ENCODE data around the gene BACH2.

The BACH2 gene

GRCh38 chr6:90028995-90029635 lies 267.5 kb downstream of the BACH2 start:
- no peak for DNase-seq (ENCODE audit: low spot score)
- TF ChIP-seq, protein P1, sequence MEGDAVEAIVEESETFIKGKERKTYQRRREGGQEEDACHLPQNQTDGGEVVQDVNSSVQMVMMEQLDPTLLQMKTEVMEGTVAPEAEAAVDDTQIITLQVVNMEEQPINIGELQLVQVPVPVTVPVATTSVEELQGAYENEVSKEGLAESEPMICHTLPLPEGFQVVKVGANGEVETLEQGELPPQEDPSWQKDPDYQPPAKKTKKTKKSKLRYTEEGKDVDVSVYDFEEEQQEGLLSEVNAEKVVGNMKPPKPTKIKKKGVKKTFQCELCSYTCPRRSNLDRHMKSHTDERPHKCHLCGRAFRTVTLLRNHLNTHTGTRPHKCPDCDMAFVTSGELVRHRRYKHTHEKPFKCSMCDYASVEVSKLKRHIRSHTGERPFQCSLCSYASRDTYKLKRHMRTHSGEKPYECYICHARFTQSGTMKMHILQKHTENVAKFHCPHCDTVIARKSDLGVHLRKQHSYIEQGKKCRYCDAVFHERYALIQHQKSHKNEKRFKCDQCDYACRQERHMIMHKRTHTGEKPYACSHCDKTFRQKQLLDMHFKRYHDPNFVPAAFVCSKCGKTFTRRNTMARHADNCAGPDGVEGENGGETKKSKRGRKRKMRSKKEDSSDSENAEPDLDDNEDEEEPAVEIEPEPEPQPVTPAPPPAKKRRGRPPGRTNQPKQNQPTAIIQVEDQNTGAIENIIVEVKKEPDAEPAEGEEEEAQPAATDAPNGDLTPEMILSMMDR (IDR thresholded peaks at IDR 0.05; ENCODE audit: extremely low read depth, insufficient read depth, missing control alignments) = no peak
- in situ Hi-C loops (cut with MboI; ENCODE audit: low pct_unique_long_range_greater_than_20kb, low sequenced_read_pairs, unreplicated experiment) = no loop called here

GRCh38 chr6:90028066-90028778 lies 268.4 kb downstream of the BACH2 start:
- no peak for DNase-seq (ENCODE audit: low spot score)
- in situ Hi-C loops (cut with MboI; ENCODE audit: low pct_unique_long_range_greater_than_20kb, low sequenced_read_pairs, unreplicated experiment) = no loop called here
- TF ChIP-seq, protein P1 (IDR thresholded peaks at IDR 0.05; ENCODE audit: extremely low read depth, insufficient read depth, missing control alignments) = no peak

GRCh38 chr6:90026216-90026615 lies 270.4 kb downstream of the BACH2 start:
- in situ Hi-C loops (cut with MboI; ENCODE audit: low pct_unique_long_range_greater_than_20kb, low sequenced_read_pairs, unreplicated experiment) = no loop called here
- TF ChIP-seq, protein P1 (IDR thresholded peaks at IDR 0.05; ENCODE audit: extremely low read depth, insufficient read depth, missing control alignments) = no peak
- no peak for DNase-seq (ENCODE audit: low spot score)

GRCh38 chr6:90025523-90026061 lies 271.1 kb downstream of the BACH2 start:
- DNase-seq (ENCODE audit: low spot score) = no peak
- TF ChIP-seq, protein P1 (IDR thresholded peaks at IDR 0.05; ENCODE audit: extremely low read depth, insufficient read depth, missing control alignments) = no peak
- in situ Hi-C loops (cut with MboI; ENCODE audit: low pct_unique_long_range_greater_than_20kb, low sequenced_read_pairs, unreplicated experiment) = no loop called here

DNA sequence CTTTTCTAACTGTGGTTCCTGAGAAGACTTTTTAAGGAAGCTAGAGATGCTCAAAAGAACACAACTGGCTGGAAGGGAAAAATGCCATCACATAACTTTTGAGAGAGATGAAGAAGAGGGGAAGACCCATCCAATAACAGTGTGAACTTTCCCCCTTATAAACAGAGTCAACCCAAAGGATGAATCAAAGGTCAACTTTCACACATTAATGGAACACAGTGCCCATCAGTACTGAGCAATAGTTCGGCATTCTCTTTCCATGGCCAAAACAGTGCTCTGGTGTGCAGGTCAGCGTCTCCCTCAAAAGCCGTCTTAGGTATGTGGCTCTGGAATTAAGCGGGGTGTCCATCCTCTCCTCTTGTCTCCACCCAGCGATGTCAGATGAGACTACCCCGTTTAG lies 272.0 kb downstream of the BACH2 start:
- TF ChIP-seq, protein P1 (IDR thresholded peaks at IDR 0.05; ENCODE audit: extremely low read depth, insufficient read depth, missing control alignments) = no peak
- in situ Hi-C loops (cut with MboI; ENCODE audit: low pct_unique_long_range_greater_than_20kb, low sequenced_read_pairs, unreplicated experiment) = no loop called here
- no peak for DNase-seq (ENCODE audit: low spot score)

GRCh38 chr6:90021711-90022110 lies 274.9 kb downstream of the BACH2 start:
- no peak for DNase-seq (ENCODE audit: low spot score)
- TF ChIP-seq, protein P1 (IDR thresholded peaks at IDR 0.05; ENCODE audit: extremely low read depth, insufficient read depth, missing control alignments) = no peak
- in situ Hi-C loops (cut with MboI; ENCODE audit: low pct_unique_long_range_greater_than_20kb, low sequenced_read_pairs, unreplicated experiment) = no loop called here

Data from GM13977 (cell line).